ENCODE data around the gene HSBP1.

DNA sequence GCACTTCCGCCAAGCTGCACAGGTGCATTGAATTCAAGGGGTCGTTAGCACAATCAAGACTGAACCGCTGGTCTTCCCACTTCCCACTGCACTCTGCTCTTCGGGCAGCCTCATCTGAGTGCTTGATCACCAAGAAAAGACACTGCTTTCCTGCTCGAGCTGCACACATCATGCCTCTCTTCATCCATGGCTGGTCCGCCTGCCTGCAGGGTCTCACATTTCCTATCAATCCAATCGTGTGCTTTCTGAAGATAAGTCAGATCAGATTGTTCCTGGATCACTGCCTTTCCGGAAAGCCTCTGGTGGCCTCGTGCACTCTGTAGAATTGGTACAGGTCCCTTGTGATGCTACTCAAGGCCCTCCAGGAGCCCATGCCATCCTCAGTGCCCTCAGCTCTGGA is 30.8 kb upstream of the HSBP1 start:
- TF ChIP-seq, protein P1, sequence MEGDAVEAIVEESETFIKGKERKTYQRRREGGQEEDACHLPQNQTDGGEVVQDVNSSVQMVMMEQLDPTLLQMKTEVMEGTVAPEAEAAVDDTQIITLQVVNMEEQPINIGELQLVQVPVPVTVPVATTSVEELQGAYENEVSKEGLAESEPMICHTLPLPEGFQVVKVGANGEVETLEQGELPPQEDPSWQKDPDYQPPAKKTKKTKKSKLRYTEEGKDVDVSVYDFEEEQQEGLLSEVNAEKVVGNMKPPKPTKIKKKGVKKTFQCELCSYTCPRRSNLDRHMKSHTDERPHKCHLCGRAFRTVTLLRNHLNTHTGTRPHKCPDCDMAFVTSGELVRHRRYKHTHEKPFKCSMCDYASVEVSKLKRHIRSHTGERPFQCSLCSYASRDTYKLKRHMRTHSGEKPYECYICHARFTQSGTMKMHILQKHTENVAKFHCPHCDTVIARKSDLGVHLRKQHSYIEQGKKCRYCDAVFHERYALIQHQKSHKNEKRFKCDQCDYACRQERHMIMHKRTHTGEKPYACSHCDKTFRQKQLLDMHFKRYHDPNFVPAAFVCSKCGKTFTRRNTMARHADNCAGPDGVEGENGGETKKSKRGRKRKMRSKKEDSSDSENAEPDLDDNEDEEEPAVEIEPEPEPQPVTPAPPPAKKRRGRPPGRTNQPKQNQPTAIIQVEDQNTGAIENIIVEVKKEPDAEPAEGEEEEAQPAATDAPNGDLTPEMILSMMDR (IDR thresholded peaks at IDR 0.05) = no peak
- TF ChIP-seq POLR2A (IDR thresholded peaks at IDR 0.05) = no peak
- TF ChIP-seq EP300 (IDR thresholded peaks at IDR 0.05) = no peak
